ENCODE data around the gene PCTP.

- TF ChIP-seq PBX3 (IDR thresholded peaks at IDR 0.05) (no peak), EP300 (IDR thresholded peaks at IDR 0.05; ENCODE audit: borderline replicate concordance in 1 of 2, low read depth in 1 of 2, low read length in 1 of 2) (no peak), RAD21 (IDR thresholded peaks at IDR 0.05; ENCODE audit: low read length) (no peak), GABPA (IDR thresholded peaks at IDR 0.05; ENCODE audit: low read depth) (no peak), CTCF (IDR thresholded peaks at IDR 0.05) (no peak), POLR2AphosphoS5 (IDR thresholded peaks at IDR 0.05; ENCODE audit: low read depth, low read length) (no peak), GATA2 (CRISPR knock-in tag; IDR thresholded peaks at IDR 0.05) (no peak), SIN3A (IDR thresholded peaks at IDR 0.05; ENCODE audit: borderline replicate concordance, low read depth, low read length) (no peak), TAF1 (IDR thresholded peaks at IDR 0.05; ENCODE audit: borderline replicate concordance, low read depth, low read length) (no peak)
These were observed 71.2 kb downstream of the PCTP start for GRCh38 chr17:55822028-55822427.
